ENCODE results near the gene ATP6V1B1.

The ATP6V1B1 gene

GRCh38 chr2:70887550-70888246 is 48.0 kb upstream of the ATP6V1B1 start:
- Histone ChIP-seq H3K27me3 (ENCODE audit: insufficient read depth, low read length) (no peaks in the 10 kb centered on the region; the same call in 1 of the 2 replicates), H3K9me3 (ENCODE audit: low read length) (no peaks in the 10 kb centered on the region), H3K36me3 (ENCODE audit: insufficient read depth, low read length) (no peaks in the 10 kb centered on the region), H3K9ac (ENCODE audit: low read length) (no peak overlapping the region), H4K20me1 (ENCODE audit: insufficient read depth, low read length) (no peaks in the 10 kb centered on the region), H3K9me2 (ENCODE audit: low read depth, low read length) (no peaks in the 10 kb centered on the region), H3F3A (ENCODE audit: insufficient read depth, low read length) (no peaks in the 10 kb centered on the region), H3K4me3 (ENCODE audit: low read depth, low read length, poor library complexity, severe bottlenecking) (no peak overlapping the region), H3K4me1 (ENCODE audit: insufficient read depth, low read length, severe bottlenecking) (no peaks in the 10 kb centered on the region), H3K4me2 (ENCODE audit: low read length) (no peak overlapping the region), H3K79me2 (ENCODE audit: insufficient read depth, low read length) (no peaks in the 10 kb centered on the region), H2AFZ (ENCODE audit: low read length) (no peak overlapping the region), H3K27ac (ENCODE audit: low read depth, low read length, poor library complexity, severe bottlenecking) (no peak overlapping the region)
- no peak for TF ChIP-seq CTCF (IDR thresholded peaks at IDR 0.05; ENCODE audit: low read length)

- Histone ChIP-seq H3K4me3 (ENCODE audit: low read depth, low read length, poor library complexity, severe bottlenecking) (no peak overlapping the region), H3K79me2 (ENCODE audit: insufficient read depth, low read length) (no peaks in the 10 kb centered on the region), H3K9ac (ENCODE audit: low read length) (no peak overlapping the region), H3K4me1 (ENCODE audit: insufficient read depth, low read length, severe bottlenecking) (no peaks in the 10 kb centered on the region), H3F3A (ENCODE audit: insufficient read depth, low read length) (no peaks in the 10 kb centered on the region), H3K9me3 (ENCODE audit: low read length) (no peaks in the 10 kb centered on the region), H2AFZ (ENCODE audit: low read length) (no peak overlapping the region), H4K20me1 (ENCODE audit: insufficient read depth, low read length) (no peaks in the 10 kb centered on the region), H3K27ac (ENCODE audit: low read depth, low read length, poor library complexity, severe bottlenecking) (no peak overlapping the region), H3K27me3 (ENCODE audit: insufficient read depth, low read length) (no peaks in the 10 kb centered on the region; the same call in 1 of the 2 replicates), H3K4me2 (ENCODE audit: low read length) (no peak overlapping the region), H3K36me3 (ENCODE audit: insufficient read depth, low read length) (no peaks in the 10 kb centered on the region), H3K9me2 (ENCODE audit: low read depth, low read length) (no peaks in the 10 kb centered on the region)
- TF ChIP-seq EZH2 (IDR thresholded peaks at IDR 0.05; ENCODE audit: borderline replicate concordance, low read length): no peak
Measured at GRCh38 chr2:70888366-70888922, 47.3 kb upstream of the ATP6V1B1 start.

- H2AFZ ChIP-seq (ENCODE audit: low read length): no peak overlapping the region
- no peaks in the 10 kb centered on the region for H3K79me2 ChIP-seq (ENCODE audit: insufficient read depth, low read length)
- H3K9me2 ChIP-seq (ENCODE audit: low read depth, low read length): no peaks in the 10 kb centered on the region
- TF ChIP-seq CTCF (IDR thresholded peaks at IDR 0.05; ENCODE audit: low read length) (no peak), EZH2 (IDR thresholded peaks at IDR 0.05; ENCODE audit: borderline replicate concordance, low read length) (no peak)
- no peaks in the 10 kb centered on the region for H3K4me1 ChIP-seq (ENCODE audit: insufficient read depth, low read length, severe bottlenecking)
- no peak overlapping the region for H3K4me2 ChIP-seq (ENCODE audit: low read length)
- H3F3A ChIP-seq (ENCODE audit: insufficient read depth, low read length): no peaks in the 10 kb centered on the region
- H3K27me3 ChIP-seq (ENCODE audit: insufficient read depth, low read length): no peaks in the 10 kb centered on the region; the same call in 1 of the 2 replicates
- no peak overlapping the region for H3K27ac ChIP-seq (ENCODE audit: low read depth, low read length, poor library complexity, severe bottlenecking)
- no peak overlapping the region for H3K4me3 ChIP-seq (ENCODE audit: low read depth, low read length, poor library complexity, severe bottlenecking)
- H3K9me3 ChIP-seq (ENCODE audit: low read length): no peaks in the 10 kb centered on the region
- H3K36me3 ChIP-seq (ENCODE audit: insufficient read depth, low read length): no peaks in the 10 kb centered on the region
- no peak overlapping the region for H3K9ac ChIP-seq (ENCODE audit: low read length)
- H4K20me1 ChIP-seq (ENCODE audit: insufficient read depth, low read length): no peaks in the 10 kb centered on the region
Measured at GRCh38 chr2:70888923-70889715, 46.6 kb upstream of the ATP6V1B1 start.

All from OCI-LY1 (cell line).